ENCODE results near the gene ZFP64.
A peak's percentile ranks its signal among the peaks of the same experiment; 100 is the strongest.
"Not testable (repeated sequence)": the region's sequence is repeated elsewhere in the genome, so short reads cannot be mapped to it uniquely, and the experiment has no call there.

Gene ZFP64

DNA sequence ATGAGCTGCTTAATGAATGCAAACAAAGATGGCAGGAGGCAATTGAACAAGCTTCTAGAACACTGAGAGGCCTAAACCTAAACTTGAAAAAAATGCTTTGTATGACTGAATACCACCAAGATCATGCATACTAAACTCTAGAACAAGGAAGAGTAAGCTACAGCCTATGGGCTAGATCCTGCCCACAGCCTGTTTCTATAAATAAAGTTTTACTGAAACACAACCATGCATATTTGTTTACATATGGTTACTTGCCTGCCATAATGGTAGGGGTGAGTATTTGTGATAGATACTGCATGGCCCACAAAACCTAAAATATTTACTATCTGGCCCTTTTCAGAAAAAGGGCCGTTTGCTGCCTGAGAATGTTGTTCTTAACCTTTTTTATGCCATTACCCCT is 37.0 kb downstream of the ZFP64 start:
- no peak for DNase-seq (ENCODE audit: low spot score)

DNA sequence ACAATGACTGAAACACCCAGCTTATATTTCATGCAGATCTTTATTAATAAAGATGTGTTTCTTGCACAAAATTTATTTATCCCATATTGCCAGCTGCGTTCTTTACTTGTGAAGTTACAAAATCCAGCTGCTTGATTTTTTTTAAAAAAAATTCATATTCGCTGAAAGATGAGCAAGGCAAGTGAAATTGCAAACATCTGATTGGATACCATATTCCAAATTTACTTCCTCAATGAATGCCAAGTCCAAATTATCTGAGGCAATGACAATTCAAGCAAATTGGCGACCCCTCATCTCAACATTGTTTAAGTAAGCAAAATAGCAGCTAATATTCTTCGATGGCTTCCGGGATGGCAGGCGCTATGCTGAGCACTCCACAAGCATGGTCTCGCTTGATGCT is 37.7 kb downstream of the ZFP64 start:
- no peak for DNase-seq (ENCODE audit: low spot score)

DNA sequence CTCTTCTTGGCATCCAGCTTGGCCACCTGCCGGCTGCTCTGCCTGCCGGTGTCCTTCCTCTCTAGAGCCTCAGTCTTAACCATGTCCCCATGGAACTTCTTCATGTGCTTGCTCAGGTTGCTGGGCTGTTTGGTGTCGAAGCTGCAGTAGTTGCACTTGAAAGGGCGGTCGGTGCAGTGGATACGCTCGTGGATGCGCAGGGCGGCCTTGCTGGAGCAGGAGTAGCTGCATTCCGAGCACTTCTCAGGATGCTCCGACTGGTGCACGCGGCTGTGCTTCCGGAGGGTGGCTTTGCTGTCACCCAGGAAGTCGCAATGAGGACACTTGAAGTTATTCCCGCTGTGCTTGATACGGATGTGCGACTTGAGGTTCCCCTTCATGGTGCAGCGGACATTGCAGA is 38.7 kb downstream of the ZFP64 start:
- no peak for DNase-seq (ENCODE audit: low spot score)

DNA sequence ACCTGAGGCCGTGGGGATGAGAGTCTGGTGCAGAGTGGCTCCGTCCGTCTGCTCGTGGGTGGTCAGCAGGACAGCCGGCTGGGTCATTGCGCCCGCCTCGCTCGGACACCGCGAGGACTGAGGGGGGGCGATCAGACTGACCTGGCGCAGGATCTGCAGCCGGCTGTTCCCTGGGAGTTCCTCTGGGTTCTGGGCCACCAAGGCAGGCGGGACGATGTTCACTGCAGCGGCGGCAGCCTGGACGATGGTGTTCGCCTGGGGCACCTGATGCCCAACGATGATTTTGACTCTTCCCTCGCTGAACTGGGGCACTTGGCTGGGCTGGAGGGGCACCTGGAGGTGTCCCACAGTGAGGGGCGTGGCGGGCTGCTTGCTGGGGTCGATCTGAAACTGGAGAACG is 39.2 kb downstream of the ZFP64 start:
- no peak for DNase-seq (ENCODE audit: low spot score)

DNA sequence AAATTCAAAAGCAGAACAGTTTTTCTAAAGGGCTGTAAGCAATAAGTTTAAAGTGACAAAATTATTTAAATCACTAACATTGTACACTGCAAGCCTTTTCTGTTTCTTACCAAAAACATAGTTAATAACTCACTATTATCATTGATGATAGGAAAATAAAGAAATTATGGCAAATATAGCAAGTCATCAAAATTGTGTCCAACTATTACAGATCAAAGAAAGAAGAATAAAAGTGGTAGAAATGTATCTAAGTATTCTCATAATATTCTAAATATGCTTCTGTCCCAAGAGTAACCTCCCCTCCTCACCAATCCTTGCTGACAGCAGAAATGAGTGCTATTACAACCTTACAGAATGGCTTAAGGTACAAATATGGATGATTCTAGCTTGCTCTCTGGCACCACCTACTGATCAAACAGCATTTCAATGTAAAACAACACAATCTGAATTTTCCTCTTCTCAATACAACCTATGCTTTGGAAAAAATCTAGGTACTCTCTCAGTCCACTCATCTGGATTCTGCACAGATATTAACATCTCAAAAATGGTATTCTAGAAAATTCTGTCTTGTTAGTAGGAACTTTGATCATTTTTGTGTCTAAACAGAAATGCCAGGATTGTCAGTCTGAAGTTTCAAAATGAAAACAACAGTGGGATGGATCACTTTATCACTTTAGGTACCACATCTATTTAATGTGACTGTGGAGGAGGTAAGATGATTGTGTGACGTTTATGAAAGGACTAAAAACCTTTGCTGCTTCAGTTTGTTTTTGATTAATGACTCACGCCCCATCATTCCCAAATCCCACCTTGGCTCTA is 40.9 kb downstream of the ZFP64 start:
- DNase-seq (ENCODE audit: low spot score): peak; percentile 46

DNA sequence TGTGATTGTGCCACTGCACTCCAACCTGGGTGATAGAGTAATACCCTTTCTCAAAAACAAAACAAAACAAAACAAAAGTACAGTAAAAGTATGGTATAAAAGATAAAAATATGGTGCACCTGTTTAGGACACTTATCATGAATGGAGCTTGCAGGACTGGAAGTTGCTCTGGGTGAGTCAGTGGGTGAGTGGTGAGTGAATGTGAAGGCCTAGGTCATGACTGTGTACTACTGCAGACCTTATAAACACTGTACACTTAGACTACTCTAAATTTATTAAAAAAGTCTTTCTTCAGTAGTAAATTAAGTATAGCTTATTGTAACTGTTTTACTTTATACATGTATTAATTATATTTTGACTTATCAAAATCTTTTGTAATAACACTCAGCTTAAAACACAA is 46.0 kb downstream of the ZFP64 start:
- DNase-seq (ENCODE audit: low spot score): no peak

DNA sequence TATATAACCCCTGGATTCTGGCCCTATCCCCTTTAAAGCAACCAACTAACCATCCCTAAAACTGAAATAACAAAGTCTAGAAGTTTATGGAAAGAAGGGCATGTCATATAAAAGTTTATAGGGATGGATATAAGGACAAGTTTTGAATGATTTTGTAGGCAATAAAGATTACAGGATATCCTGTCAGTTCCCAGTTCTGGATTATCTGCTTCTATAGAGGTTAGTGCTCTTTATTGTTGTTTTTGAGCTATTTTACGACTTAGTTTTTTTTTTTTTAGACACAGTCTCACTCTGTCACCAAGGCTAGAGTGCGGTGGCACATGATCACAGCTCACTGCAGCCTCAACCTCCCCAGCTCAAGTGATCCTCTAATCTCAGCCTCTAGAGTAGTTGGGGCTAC is 48.3 kb downstream of the ZFP64 start:
- no peak for DNase-seq (ENCODE audit: low spot score)

DNA sequence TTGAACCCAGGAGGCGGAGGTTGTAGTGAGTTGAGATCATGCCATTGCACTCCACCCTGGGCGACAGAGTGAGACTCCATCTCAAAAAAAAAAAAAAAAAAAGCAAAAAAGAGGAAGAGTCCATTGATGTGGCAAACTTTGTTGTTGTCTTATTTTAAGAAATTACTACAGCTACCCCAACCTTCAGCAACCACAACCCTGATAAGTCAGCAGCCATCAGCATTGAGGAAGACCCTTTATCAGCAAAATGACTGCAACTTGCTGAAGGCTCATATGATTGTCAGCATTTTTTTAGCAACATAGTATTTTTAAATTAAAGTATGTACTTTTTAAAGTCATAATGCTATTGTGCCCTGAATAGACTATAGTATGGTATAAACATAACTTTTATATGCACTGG is 48.8 kb downstream of the ZFP64 start:
- DNase-seq (ENCODE audit: low spot score): no peak

DNA sequence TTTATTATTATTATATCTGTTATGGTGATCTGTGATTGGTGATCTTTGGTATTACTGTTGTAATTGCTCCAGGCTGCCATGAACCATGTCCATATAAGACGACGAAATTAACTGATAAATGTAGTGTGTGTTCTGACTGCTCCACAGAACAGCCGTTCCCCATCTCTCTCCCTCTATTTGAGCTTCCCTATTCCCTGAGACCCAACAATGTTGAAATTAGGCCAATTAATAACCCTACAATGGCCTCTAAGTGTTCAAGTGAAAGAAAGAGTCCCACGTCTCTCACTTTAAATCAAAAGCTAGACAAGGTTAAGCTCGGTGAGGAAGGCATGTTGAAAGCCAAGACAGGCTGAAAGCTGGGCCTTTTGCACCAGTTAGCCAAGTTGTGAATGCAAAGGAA is 51.6 kb downstream of the ZFP64 start:
- no peak for DNase-seq (ENCODE audit: low spot score)

DNA sequence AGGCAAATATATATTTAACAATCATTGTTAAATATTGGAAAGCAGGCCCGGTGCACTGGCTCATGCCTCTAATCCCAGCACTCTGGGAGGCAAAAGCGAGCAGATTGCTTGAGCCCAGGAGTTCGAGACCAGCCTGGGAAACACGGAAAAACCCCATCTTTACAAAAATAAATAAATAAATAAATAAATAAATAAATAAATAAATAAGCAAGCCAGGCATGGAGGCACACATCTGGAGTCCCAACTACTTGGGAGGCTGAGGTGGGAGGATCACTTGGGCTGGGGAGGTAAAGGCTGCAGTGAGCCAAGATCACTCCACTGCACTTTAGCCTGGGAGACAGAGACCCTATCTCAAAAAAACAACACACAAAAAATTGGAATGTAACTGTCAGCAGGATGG is 53.7 kb downstream of the ZFP64 start:
- no peak for DNase-seq (ENCODE audit: low spot score)

DNA sequence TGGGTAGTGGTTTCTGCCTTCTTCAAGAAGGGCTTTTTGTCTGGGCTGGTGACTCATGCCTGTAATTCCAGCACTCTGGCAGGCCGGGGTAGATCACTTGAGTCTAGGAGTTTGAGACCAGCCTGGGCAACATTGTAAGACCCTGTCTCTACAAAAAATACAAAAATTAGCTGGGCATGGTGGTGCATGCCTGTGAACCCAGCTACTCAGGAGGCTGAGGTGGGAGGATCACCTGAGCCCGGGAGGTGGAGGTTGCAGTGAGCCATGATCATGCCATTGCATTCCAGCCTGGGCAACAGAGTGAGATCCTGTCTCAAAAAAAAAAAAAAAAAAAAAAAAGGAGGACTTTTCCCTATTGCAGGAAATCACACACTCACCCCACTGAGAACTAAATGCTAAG is 57.9 kb downstream of the ZFP64 start:
- not testable (repeated sequence) for DNase-seq (ENCODE audit: low spot score)

DNA sequence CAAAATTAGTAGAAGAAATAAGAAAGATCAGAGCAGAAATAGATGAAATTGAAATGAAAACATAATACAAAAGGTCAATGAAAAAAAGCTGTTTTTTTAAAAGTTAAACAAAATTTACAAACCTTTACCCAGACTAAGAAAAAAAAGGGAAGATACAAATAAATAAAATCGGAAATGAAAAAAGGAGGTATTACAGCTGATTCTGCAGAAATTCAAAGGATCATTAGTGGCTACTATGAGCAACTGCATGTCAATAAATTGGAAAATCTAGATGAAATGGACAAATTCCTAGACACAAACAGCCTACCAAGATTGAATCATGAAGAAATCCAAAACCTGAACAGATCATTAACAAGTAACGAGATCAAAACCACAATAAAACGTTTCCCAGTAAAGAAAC is 59.2 kb downstream of the ZFP64 start:
- DNase-seq (ENCODE audit: low spot score): no peak

DNA sequence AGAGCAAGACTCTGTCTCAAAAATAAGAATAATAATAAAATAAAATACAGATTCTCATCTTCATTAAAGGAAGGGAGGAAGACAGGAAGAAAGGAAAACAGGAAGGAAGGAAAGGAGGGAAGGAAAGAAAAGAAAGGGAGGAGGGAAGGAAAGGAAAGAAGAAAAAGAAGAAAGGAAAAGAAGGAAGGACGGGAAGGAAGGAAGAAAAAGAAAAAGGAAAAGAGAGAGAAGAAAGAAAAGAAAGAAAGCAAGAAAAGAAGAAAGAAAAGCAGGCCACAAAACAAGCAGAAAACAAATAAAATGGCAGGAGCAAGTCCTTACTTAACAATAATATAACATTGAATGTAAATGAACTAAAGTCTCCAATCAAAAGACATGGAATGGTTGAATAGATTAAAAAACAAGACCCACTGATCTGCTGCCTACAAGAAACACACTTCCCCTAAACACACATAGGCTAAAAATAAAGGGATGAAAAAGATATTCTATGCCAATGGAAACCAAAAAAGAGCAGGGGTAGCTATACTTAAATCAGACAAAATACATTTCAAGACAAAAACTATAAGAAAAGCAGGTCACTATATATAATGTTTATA is 60.4 kb downstream of the ZFP64 start:
- DNase-seq (ENCODE audit: low spot score): no peak

DNA sequence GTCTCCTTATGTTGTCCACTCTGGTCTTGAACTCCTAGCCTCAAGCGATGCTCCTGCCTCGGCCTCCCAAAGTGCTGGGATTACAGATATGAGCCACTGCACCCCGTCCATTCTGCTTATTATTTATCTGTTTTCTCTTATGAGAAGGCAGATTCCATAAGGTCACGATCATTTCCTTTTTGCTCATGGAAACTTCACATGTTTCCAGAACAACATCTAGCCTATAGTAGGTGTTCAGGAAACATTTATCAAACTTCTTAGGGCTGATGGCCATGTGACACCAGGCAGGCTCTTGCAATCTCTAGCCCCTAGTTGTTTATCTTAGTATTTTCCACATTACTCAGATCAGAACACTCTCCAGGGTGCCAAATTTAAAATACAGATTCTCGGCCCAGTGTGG is 61.2 kb downstream of the ZFP64 start:
- DNase-seq (ENCODE audit: low spot score): no peak

DNA sequence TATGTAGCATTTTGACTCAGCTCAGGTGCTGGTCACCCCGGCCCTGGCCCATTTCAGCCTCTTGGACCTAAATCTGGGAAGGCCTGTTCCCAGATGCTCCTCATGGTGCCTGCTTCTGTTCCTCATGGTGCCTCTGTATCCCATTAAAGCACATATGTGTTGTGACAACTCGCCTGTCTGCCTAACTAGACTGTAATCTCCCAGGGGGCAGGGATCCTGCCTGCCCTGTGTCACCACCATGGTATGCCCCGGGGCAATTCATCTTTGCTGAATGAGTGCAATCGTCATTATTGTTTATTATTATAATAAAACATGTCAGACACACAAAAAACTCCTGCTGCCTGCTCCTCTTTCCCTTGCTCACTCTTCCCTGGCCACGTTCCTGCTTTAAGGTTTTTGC is 62.0 kb downstream of the ZFP64 start:
- DNase-seq (ENCODE audit: low spot score): no peak

DNA sequence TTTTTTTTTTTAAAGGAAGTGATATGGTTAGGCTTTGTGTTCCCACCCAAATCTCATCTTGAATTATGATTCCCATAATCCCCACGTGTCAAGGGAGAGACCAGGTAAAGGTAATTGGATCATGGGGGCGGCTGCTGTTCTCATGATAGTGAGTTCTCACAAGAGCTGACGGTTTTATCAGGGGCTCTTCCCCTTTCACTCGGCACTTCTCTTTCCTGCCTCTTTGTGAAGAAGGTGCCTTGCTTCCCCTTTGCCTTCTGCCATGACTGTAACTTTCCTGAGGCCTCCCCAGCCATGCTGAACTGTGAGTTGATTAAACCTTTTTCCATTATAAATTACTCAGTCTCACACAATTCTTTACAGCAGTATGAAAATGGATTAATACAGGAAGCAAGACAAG is 64.3 kb downstream of the ZFP64 start:
- no peak for DNase-seq (ENCODE audit: low spot score)

DNA sequence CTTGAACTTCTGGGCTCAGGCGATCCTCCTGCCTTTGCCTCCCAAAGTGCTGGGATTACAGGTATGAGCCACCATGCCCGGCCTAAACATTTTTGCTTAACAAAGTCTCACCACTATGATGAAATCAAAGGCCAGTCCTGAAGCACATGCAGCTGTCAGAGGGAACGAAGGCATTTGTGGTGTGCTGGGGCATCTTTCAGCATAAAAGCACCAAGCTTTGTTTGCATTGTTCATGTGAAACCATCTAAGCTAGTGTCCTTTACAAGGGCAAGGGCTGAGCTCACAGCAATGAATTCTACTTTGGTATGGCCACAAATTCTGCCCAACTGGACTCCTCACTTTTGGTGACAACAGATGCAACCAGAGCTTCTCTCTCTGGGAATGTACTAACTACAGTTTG is 66.8 kb downstream of the ZFP64 start:
- no peak for DNase-seq (ENCODE audit: low spot score)

DNA sequence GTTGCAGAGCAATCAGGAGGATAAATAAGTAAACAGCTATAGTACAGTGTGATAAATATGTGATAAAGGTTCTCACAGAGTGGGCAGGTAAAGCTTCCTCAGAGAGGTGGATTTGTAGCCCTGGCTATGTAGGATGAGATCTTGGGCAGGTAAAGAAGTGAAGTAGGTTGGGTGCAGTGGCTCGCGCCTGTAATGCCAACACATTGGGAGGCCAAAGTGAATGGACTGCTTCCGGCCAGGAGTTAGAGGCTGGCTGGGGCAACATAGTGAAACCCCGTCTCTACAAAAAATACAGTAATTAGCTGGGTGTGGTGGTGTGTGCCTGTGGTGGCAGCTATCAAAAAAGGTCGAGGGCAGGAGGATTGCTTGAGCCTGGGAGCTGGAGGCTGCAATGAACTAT is 72.9 kb downstream of the ZFP64 start:
- no peak for DNase-seq (ENCODE audit: low spot score)

DNA sequence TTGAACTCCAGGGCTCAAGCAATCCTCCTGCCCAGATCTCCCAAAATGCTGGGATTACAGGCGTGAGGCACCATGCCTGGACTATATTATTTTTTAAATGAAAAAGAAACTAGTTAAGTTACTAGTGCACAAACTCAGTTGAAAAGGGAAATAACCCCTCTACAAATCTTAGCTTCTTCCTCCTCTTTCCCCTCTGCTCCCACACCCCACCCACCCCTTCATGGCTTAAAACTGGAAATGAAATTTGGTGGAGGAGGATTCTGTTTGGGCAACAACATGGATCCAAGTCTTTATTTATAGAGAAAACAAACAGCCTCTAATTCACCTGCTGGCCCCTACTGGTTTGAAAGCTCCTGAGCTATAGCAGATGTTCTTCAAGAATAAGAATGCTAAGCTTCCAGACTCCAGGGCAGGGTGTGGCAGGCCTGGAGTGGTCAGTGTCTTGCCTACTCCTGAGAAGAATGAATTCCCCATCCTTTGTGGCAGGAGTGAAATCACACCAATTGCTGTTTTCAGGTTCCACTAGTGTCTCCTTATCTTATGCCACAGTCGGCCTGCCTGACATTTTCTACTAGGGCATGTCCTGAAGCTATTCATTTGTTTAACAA is 73.5 kb downstream of the ZFP64 start:
- DNase-seq (ENCODE audit: low spot score): no peak

DNA sequence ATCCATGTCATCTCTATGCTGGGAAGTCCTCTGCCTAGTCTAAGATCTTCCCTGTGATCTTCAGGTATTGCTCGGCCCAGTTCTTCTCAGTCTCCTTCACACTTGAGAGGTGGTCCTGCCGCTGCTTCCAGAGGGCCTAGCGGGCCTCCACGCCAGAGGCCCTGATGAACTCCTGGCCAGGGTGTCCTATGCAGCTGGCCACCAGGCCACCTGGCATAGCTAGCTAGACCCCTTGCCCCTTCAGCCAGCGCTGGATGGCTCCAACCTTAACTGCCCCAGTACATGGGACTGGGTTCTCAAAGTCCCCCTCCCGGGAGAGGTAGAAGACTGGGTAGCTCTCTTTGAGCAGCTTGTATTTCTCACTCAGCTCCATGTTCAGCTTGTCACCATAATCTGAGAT is 81.1 kb downstream of the ZFP64 start:
- no peak for DNase-seq (ENCODE audit: low spot score)

DNA sequence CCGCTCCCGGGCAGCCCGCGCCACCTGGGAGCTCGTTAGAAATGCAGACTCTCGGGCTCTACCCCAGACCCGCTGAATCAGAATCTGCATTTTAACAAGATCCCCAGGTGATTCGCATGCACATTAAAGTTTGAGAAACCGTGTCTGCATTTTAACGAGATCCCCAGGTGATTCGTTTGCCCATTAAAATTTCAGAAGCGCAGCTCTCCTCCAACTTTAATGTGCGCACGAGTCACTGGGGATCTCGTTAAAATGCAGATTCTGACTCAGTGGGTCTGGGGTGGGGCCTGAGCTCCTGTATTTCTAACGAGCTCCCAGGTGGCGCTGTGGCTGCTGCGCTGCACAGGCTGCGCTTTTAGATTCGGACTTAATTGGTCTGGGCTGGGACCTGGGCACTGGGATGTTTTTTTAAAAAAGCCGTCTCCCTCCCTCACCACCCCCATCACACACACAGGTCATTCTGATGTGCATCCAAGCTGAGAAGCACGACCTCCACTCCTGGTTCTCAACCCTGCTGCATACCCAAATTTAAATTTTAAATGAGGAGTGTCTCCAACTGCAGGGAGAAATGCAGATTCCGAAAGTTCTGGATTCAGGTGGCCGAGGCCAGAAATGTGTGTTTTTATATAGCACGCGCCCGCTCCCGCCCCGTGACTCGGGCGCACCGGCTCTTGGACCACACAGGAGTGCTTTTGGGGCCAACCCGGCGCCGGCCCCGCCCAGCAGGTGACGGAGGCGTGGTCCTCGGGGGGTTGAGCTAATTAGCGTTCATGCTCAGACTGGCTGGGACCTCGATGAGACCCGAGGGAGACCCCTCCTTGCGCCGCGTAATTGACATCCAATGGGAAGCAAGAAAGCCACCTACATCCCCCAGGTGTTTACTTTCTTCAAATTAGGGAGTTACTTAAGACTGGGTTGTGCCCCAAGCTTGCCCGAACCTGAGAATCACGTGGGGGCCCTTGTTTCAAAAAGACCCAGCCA is 85.8 kb downstream of the ZFP64 start:
- peak; percentile 67 for DNase-seq (ENCODE audit: low spot score)

Measured in LoVo (cell line).